OCI-LY1 (cell line): Measurements from ENCODE around the gene KSR1.

Experiments
- EZH2 ChIP-seq: fragments of 200-600 bp; sonication (generic), shearing (Covaris generic); IDR thresholded peaks from 2 replicates; pipeline ENCODE4 v1.8.0; 2017; ENCODE audit warnings: borderline replicate concordance, mixed run types, mild to moderate bottlenecking, antibody characterized with exemption, low read length, moderate library complexity, mixed read lengths
- TF ChIP-seq, protein P1 (sequence below): fragments of 200-600 bp; sonication (generic), shearing (Covaris generic); IDR thresholded peaks from 2 replicates; pipeline ENCODE4 v1.5.1; 2017; ENCODE audit warnings: mild to moderate bottlenecking, antibody characterized with exemption, low read length, moderate library complexity, mixed read lengths

DNA sequence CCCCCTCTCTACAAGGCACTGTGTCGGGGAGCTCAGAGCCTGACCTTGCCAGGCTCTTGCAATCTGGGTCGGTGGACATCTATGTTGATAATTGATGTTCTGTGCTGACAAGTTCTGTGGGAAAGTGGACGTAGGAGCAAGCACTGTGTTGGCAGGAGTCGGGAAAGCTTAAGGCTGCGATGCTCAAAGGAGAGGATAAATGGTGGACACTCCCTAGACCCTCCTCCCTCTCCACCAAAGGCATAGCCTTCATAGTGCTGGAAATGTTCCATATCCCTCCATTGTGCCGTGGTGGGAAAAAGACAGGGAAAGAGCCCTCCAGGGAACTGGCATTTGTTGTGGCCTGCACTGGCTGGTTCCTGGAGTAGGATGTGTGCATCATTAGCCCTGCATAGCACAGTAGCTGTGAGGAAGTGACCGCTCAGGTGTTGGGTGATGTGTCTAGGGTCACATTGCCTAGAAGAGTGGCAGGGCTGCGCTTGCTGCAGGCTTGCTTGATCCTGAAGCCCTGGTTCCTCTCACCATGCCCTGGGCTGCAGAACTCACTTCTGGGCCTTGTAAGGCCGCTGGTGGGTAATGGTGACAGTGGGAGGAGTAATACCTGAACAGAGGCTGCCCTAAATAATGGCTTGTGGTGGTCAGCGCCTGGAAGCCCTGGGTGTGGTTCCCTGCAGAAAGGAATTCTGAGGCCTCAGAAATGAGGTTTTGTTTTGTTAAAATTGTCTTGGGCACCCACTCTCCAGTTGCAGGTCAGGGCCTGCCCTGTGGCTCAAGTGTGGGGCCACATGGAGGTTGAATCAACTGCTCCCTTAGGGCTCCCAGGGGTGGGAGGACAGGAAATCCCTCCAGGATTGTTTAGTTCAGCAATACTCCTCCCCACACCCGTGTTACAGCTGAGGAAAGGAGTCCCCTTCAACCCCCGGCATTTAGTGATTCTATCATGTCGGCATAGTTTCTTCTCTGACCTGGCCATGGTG is 62.6 kb downstream of the KSR1 start:
- TF ChIP-seq, protein P1, sequence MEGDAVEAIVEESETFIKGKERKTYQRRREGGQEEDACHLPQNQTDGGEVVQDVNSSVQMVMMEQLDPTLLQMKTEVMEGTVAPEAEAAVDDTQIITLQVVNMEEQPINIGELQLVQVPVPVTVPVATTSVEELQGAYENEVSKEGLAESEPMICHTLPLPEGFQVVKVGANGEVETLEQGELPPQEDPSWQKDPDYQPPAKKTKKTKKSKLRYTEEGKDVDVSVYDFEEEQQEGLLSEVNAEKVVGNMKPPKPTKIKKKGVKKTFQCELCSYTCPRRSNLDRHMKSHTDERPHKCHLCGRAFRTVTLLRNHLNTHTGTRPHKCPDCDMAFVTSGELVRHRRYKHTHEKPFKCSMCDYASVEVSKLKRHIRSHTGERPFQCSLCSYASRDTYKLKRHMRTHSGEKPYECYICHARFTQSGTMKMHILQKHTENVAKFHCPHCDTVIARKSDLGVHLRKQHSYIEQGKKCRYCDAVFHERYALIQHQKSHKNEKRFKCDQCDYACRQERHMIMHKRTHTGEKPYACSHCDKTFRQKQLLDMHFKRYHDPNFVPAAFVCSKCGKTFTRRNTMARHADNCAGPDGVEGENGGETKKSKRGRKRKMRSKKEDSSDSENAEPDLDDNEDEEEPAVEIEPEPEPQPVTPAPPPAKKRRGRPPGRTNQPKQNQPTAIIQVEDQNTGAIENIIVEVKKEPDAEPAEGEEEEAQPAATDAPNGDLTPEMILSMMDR = no peak
- no peak for TF ChIP-seq EZH2
